Esophagus squamous epithelium (tissue), 4 donors: ENCODE measurements around the gene TNRC6B.

Experiments
- CTCF ChIP-seq, 6 experiments: fragments of 450-650 bp in 4 of 6; fragments of 200-600 bp in 2 of 6; sonication (generic) in 2 of 6; IDR thresholded peaks; one replicate each; pipeline ENCODE4 v1.5.1; 2016 to 2019; ENCODE audit warnings: antibody characterized with exemption in 6 of 6, mild to moderate bottlenecking in 4 of 6, moderate library complexity in 4 of 6
- POLR2A ChIP-seq, 4 donors: fragments of 450-650 bp; IDR thresholded peaks; one replicate each; pipeline ENCODE4 v1.6.1; 2017; ENCODE audit warnings: antibody characterized with exemption in 4 of 4, mild to moderate bottlenecking in 4 of 4, moderate library complexity in 3 of 4

GRCh38 chr22:40366068-40366467 lies 188.3 kb downstream of the TNRC6B start:
- TF ChIP-seq CTCF (IDR thresholded peaks at IDR 0.05) (no peak), POLR2A (IDR thresholded peaks at IDR 0.05) (no peak)
